Measurements from ENCODE around the gene ARHGAP26. TPM values are rescaled to one million over a fixed set of nuclear protein-coding genes. Genes with fewer than 3 reads are reported as not detected.

ARHGAP26 gene
- total RNA-seq, 1 donor, result 7.6 TPM

DNA sequence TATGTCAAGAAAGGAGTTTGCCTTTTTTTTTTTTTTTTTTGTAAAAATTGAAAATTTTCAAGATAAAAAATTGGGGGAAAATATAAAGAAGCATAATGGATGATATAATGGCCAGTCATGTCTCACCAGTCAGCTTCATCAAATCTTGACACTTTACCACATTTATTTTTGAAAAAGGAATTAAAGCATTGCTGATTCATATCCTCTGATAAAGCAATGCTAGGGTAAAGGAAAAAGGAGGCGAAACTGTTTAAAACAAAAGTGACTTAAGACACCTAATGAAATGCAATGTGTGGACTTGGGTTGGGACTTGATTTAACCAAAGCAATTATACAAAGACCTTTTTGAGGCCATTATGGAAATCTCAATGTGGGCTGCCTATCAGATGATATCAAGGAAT lies 208.5 kb downstream of the ARHGAP26 start:
- H3K4me1 ChIP-seq (ENCODE audit: insufficient read depth, low read length), result peaks cover 41% of the 10 kb centered on the region
- no peaks in the 10 kb centered on the region for H3K27me3 ChIP-seq (ENCODE audit: insufficient read depth, low read length)
- H3K27ac ChIP-seq (ENCODE audit: low read depth, low read length), result no peak overlapping the region
- no peak overlapping the region for H3K4me2 ChIP-seq (ENCODE audit: insufficient read depth, low read length)
- H3K79me2 ChIP-seq (ENCODE audit: insufficient read depth, low read length), result no peaks in the 10 kb centered on the region
- no peaks in the 10 kb centered on the region for H4K20me1 ChIP-seq (ENCODE audit: insufficient read depth, low read length)
- H3K4me3 ChIP-seq (ENCODE audit: insufficient read depth, low read length), result no peak overlapping the region
- no peak for TF ChIP-seq CTCF (IDR thresholded peaks at IDR 0.05; ENCODE audit: extremely low read depth, low read depth, low read length)
- no peaks in the 10 kb centered on the region for H3K9me3 ChIP-seq (ENCODE audit: low read depth, low read length)
- DNase-seq (ENCODE audit: insufficient read length, low spot score, missing footprints), result no peak
- no peaks in the 10 kb centered on the region for H3K36me3 ChIP-seq (ENCODE audit: insufficient read depth, low read length)
- H2AFZ ChIP-seq (ENCODE audit: low read length), result no peak overlapping the region

DNA sequence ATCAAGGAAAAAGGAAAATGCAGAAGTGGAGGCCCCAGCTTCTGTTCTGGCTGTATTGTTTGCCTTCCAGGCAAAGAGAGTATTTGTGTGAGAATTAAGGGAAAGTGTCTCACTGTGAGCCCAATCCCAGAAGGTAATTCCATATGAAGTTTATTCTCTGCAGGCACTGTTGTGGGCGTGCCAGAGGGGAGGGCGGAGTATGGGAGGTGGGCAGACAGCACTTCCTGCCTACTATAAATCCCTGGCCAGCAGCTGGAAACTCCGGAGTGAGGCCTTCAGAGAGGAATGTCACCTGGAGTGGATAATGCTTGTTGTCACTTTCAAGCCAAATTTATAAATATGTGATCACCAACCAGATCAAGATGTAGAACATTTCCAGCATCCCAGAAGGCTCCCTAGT lies 209.5 kb downstream of the ARHGAP26 start:
- H3K27me3 ChIP-seq (ENCODE audit: insufficient read depth, low read length), result no peaks in the 10 kb centered on the region
- no peak for DNase-seq (ENCODE audit: insufficient read length, low spot score, missing footprints)
- H2AFZ ChIP-seq (ENCODE audit: low read length), result no peak overlapping the region
- no peaks in the 10 kb centered on the region for H3K9me3 ChIP-seq (ENCODE audit: low read depth, low read length)
- TF ChIP-seq CTCF (IDR thresholded peaks at IDR 0.05; ENCODE audit: extremely low read depth, low read depth, low read length), result no peak
- no peak overlapping the region for H3K27ac ChIP-seq (ENCODE audit: low read depth, low read length)
- H3K79me2 ChIP-seq (ENCODE audit: insufficient read depth, low read length), result no peaks in the 10 kb centered on the region
- no peak overlapping the region for H3K4me2 ChIP-seq (ENCODE audit: insufficient read depth, low read length)
- peaks cover 41% of the 10 kb centered on the region for H3K4me1 ChIP-seq (ENCODE audit: insufficient read depth, low read length)
- no peaks in the 10 kb centered on the region for H3K36me3 ChIP-seq (ENCODE audit: insufficient read depth, low read length)
- H3K4me3 ChIP-seq (ENCODE audit: insufficient read depth, low read length), result no peak overlapping the region
- H4K20me1 ChIP-seq (ENCODE audit: insufficient read depth, low read length), result no peaks in the 10 kb centered on the region

DNA sequence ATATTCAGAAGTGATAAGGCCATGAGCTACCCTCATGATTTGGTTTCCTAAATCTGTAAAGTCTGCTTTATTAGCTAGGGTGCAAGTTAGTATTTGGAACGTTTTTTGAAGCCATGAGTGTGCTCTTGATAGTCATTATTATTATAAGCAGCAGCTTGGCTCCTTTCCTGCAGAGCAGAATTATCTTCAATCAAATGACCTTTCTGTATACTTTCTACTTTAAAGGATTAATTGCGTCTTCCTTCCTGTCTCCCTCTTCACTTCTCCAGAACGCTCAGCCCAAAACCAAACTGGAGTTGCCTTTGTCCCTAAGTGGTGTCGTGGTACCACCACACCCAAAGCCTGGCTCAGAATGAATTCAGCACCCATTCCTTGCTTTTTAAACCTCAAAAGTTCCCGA lies 211.3 kb downstream of the ARHGAP26 start:
- Histone ChIP-seq H3K4me1 (ENCODE audit: insufficient read depth, low read length) (peaks cover 41% of the 10 kb centered on the region), H2AFZ (ENCODE audit: low read length) (peak overlapping the region; percentile 60), H3K27ac (ENCODE audit: low read depth, low read length) (peak overlapping the region; percentile 90), H3K9me3 (ENCODE audit: low read depth, low read length) (no peaks in the 10 kb centered on the region), H3K4me2 (ENCODE audit: insufficient read depth, low read length) (peak overlapping the region; percentile 72), H3K79me2 (ENCODE audit: insufficient read depth, low read length) (no peaks in the 10 kb centered on the region), H3K36me3 (ENCODE audit: insufficient read depth, low read length) (no peaks in the 10 kb centered on the region), H4K20me1 (ENCODE audit: insufficient read depth, low read length) (no peaks in the 10 kb centered on the region), H3K27me3 (ENCODE audit: insufficient read depth, low read length) (no peaks in the 10 kb centered on the region), H3K4me3 (ENCODE audit: insufficient read depth, low read length) (no peak overlapping the region)
- no peak for TF ChIP-seq CTCF (IDR thresholded peaks at IDR 0.05; ENCODE audit: extremely low read depth, low read depth, low read length)
- DNase-seq (ENCODE audit: insufficient read length, low spot score, missing footprints), result peak; percentile 36

GRCh38 chr5:142981886-142982820 lies 212.0 kb downstream of the ARHGAP26 start:
- H2AFZ ChIP-seq (ENCODE audit: low read length), result peak overlapping the region; percentile 60
- H3K27me3 ChIP-seq (ENCODE audit: insufficient read depth, low read length), result no peaks in the 10 kb centered on the region
- DNase-seq (ENCODE audit: insufficient read length, low spot score, missing footprints), result peak; percentile 70
- H3K27ac ChIP-seq (ENCODE audit: low read depth, low read length), result peak overlapping the region; percentile 90
- no peaks in the 10 kb centered on the region for H3K9me3 ChIP-seq (ENCODE audit: low read depth, low read length)
- H4K20me1 ChIP-seq (ENCODE audit: insufficient read depth, low read length), result no peaks in the 10 kb centered on the region
- H3K4me1 ChIP-seq (ENCODE audit: insufficient read depth, low read length), result peaks cover 35% of the 10 kb centered on the region
- H3K4me2 ChIP-seq (ENCODE audit: insufficient read depth, low read length), result peak overlapping the region; percentile 72
- no peaks in the 10 kb centered on the region for H3K36me3 ChIP-seq (ENCODE audit: insufficient read depth, low read length)
- TF ChIP-seq CTCF (IDR thresholded peaks at IDR 0.05; ENCODE audit: extremely low read depth, low read depth, low read length), result no peak
- H3K4me3 ChIP-seq (ENCODE audit: insufficient read depth, low read length), result peak overlapping the region; percentile 34
- no peaks in the 10 kb centered on the region for H3K79me2 ChIP-seq (ENCODE audit: insufficient read depth, low read length)
